ENCODE data around the gene CRACR2A.

CRACR2A gene

DNA sequence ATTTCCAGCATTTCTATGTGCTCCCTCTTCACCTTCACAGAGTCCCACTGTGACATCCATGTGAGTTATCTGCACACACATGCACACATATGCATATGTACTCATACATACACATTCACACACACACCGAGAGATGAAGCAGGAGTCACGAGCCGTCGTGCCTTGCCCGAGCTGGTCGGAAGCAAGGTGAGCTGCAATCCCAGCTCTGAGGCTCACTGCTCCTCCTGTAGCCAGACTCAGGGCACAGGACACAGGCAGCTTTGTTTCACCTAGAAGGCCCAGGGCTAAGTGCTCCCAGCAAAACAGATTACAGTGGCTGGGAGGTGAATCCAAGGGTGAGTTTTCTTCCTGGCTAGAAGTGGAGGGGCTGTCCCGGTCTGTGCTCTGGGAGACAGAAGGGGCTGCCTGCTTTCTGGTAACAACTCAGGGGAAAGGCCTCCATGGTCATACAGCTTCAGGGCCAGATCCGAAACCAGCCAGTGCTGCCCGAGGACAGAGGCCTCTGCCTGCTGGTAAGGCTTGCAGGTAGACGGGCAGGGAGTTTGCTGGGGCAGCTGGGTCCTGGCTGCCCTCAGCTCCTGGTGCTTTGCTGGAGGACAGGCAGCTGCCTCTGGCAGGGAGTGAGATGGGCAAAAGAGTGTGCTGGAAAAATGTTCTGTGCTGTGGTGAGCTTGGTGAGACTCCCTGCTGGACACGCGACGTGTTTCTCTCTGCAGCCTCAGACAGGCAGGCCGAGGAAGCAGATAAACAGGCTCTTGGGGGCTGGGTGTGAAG, 123.7 kb downstream of the CRACR2A start:
- TF ChIP-seq, protein P1, sequence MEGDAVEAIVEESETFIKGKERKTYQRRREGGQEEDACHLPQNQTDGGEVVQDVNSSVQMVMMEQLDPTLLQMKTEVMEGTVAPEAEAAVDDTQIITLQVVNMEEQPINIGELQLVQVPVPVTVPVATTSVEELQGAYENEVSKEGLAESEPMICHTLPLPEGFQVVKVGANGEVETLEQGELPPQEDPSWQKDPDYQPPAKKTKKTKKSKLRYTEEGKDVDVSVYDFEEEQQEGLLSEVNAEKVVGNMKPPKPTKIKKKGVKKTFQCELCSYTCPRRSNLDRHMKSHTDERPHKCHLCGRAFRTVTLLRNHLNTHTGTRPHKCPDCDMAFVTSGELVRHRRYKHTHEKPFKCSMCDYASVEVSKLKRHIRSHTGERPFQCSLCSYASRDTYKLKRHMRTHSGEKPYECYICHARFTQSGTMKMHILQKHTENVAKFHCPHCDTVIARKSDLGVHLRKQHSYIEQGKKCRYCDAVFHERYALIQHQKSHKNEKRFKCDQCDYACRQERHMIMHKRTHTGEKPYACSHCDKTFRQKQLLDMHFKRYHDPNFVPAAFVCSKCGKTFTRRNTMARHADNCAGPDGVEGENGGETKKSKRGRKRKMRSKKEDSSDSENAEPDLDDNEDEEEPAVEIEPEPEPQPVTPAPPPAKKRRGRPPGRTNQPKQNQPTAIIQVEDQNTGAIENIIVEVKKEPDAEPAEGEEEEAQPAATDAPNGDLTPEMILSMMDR (conservative IDR thresholded peaks at IDR 0.05; ENCODE audit: control insufficient read depth, insufficient read depth, low read depth, low read length): no peak
- DNase-seq (ENCODE audit: low read depth): no peak
- H3K4me3 ChIP-seq (ENCODE audit: control insufficient read depth, low read depth, low read length): no peak overlapping the region

DNA sequence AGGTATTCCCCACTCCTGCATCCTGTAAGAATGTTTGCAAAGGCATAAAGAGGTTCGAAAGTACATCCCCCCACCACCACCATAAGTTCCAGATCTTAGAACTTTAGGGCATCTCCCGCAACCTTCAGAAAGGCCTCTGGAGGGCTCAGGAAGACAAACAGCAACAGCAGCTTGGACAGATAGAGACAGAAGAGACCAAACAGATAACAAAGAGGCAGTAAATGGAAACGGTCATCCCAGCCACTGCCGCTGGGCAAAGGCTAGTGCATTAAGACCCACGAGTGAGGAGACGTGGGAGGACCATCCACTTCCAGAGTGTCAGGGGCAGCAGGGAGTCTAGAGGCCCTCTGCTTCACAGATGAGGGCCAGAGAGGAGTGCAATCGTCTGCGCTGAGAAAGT, 124.3 kb downstream of the CRACR2A start:
- H3K4me3 ChIP-seq (ENCODE audit: control insufficient read depth, low read depth, low read length): no peak overlapping the region
- DNase-seq (ENCODE audit: low read depth): no peak
- TF ChIP-seq, protein P1 (conservative IDR thresholded peaks at IDR 0.05; ENCODE audit: control insufficient read depth, insufficient read depth, low read depth, low read length): no peak

DNA sequence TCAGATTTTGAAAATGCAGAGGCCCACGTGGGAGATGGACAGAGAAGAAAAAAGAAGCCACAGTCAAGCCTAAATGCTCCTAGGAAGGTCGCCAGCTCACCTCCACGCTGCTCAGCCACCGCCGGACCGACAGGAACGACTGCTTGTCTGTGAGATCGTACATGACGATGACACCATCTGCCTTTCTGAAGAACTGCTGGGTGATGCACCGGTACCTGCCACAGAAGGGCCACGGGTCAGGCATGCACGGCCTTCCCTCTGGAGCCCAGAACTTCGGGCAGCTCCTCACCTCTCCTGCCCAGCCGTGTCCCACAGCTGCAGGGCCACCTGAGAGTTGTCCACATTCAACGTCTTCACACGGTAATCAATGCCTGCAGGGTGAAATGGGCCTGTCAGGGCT, 125.6 kb downstream of the CRACR2A start:
- TF ChIP-seq, protein P1 (conservative IDR thresholded peaks at IDR 0.05; ENCODE audit: control insufficient read depth, insufficient read depth, low read depth, low read length): no peak
- no peak for DNase-seq (ENCODE audit: low read depth)
- H3K4me3 ChIP-seq (ENCODE audit: control insufficient read depth, low read depth, low read length): no peak overlapping the region

DNA sequence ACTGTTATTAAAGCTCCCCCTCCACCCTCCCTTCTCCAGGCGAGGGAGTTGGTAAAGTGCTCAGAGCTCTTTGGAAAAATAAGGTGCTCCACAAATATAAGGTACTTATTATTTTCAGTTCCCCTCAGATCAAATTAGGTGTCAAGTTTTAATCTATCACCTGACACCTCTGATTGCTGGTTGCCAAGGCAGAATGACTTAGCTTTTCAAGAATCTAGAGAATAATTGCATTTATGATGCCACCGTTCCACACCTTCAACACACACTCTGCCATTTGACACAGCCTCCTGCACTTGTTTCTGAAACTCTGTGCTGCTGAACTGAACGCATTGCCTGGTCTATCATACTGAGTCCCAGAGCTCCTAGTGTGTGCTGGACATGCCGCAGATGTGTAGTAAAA, 128.6 kb downstream of the CRACR2A start:
- no peak overlapping the region for H3K4me3 ChIP-seq (ENCODE audit: control insufficient read depth, low read depth, low read length)
- TF ChIP-seq, protein P1 (conservative IDR thresholded peaks at IDR 0.05; ENCODE audit: control insufficient read depth, insufficient read depth, low read depth, low read length): no peak
- DNase-seq (ENCODE audit: low read depth): no peak

DNA sequence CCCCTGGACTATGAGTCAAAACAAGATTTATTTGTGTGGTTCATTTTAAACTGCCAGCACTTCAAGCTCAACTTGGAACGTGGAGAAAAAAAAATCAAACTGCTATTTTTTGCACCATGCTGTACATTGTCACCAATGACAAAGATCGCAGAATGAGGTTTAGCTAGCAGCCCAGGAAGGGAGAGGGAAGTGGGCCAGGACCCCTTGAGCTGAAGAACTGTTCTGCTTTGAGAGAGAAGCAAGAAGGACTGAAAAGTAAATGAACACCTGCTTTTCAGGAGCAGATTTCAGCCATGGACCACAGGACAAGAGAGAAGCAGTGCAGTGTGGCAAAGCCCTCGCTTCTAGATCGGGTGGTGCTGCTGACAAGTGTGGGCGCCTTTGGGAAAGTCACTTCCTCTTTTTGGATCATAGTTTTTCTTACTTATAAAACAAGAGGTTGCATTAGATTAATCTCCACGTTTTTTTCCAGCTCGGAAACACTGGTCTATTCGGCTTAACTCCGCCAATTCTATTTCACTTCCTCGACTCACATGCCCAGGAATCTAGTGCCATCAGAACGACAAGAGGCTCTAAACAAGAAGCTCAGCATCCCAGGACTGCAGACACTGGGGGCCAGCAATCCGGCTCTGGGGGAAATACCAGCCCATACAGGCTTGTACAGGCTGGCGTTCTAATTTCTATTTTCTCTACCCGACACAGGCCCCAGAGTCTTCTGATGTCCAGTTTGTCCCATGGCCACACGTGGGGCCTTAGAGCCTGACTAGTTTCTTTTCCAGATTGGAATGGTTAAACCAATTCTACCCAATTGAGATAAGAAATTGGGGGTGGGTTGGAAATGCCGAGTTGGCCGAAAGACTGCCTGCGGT, 129.9 kb downstream of the CRACR2A start:
- DNase-seq (ENCODE audit: low read depth): no peak
- TF ChIP-seq, protein P1 (conservative IDR thresholded peaks at IDR 0.05; ENCODE audit: control insufficient read depth, insufficient read depth, low read depth, low read length): no peak
- H3K4me3 ChIP-seq (ENCODE audit: control insufficient read depth, low read depth, low read length): no peak overlapping the region

DNA sequence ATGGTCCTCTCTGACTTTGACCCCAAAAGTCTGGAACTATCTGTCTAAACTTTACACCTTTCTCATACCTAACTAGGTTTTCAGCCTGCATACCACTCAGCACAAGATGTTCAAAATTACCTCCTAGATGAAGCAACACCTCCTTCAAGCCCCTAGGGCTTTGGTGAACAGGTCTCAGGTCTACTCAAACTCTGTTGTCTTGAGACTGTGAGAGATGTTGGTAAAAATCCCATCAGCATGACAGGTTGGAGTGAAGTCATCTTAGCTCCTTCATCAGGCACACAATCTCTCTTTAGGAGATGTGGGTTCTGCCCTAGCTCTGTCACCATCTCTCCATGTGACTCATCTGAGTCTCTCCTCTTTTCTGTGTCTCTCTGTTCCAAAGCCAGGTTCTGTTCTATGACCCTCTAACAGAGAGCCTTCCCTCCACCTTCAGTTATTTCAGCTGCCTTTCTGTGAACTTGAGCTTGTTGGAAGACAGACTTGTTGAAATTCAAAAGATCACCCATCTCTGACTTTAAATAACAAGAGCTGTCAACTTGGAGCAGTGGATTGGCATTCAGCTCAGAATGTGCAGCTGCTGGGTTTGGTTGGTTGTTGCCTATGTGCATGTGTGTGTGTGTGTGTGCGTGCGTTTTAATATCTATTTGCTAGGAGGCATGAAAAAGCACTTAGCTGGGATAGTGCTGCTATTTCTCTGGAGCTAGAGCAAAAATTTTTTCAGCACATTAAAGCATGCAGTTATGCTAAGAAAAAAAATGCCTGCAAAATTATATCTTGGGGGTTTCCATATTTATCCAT, 130.7 kb downstream of the CRACR2A start:
- TF ChIP-seq, protein P1 (conservative IDR thresholded peaks at IDR 0.05; ENCODE audit: control insufficient read depth, insufficient read depth, low read depth, low read length): no peak
- DNase-seq (ENCODE audit: low read depth): peak; percentile 12
- no peak overlapping the region for H3K4me3 ChIP-seq (ENCODE audit: control insufficient read depth, low read depth, low read length)

All from fibroblast of mammary gland (primary cell).